Stimulated activated CD8-positive, alpha-beta memory T cell treated with anti-CD3 and anti-CD28 coated beads, Interleukin-4, amount 100 ng/mL, for 48 hours (primary cell): ENCODE measurements around the gene SLC16A2.
"Not testable (repeated sequence)": the region's sequence is repeated elsewhere in the genome, so short reads cannot be mapped to it uniquely, and the experiment has no call there.

Source experiments
- DNase-seq: peaks from one replicate; pipeline ENCODE4 v3.0.0-alpha.2; 2020

The SLC16A2 gene

GRCh38 chrX:74448669-74449068 is 27.4 kb downstream of the SLC16A2 start:
- DNase-seq = no peak

GRCh38 chrX:74449322-74449936 is 28.1 kb downstream of the SLC16A2 start:
- peak; percentile 41 for DNase-seq

- DNase-seq = no peak
These were observed 28.6 kb downstream of the SLC16A2 start for GRCh38 chrX:74449937-74450330.

- DNase-seq = no peak
These were observed 29.6 kb downstream of the SLC16A2 start for GRCh38 chrX:74450803-74451449.

- DNase-seq = no peak
These were observed 30.3 kb downstream of the SLC16A2 start for GRCh38 chrX:74451450-74452198.

GRCh38 chrX:74452199-74452481 is 30.8 kb downstream of the SLC16A2 start:
- DNase-seq = no peak

- no peak for DNase-seq
These were observed 31.9 kb downstream of the SLC16A2 start for GRCh38 chrX:74453178-74453577.

- DNase-seq = not testable (repeated sequence)
These were observed 32.9 kb downstream of the SLC16A2 start for GRCh38 chrX:74454233-74454632.

- no peak for DNase-seq
These were observed 37.4 kb downstream of the SLC16A2 start for GRCh38 chrX:74458736-74459135.

GRCh38 chrX:74461384-74461783 is 40.1 kb downstream of the SLC16A2 start:
- no peak for DNase-seq

- DNase-seq = no peak
These were observed 43.4 kb downstream of the SLC16A2 start for GRCh38 chrX:74464722-74465121.

GRCh38 chrX:74465424-74465823 is 44.1 kb downstream of the SLC16A2 start:
- DNase-seq = no peak

GRCh38 chrX:74467656-74468055 is 46.4 kb downstream of the SLC16A2 start:
- DNase-seq = no peak

- not testable (repeated sequence) for DNase-seq
These were observed 51.8 kb downstream of the SLC16A2 start for GRCh38 chrX:74473116-74473515.

GRCh38 chrX:74490247-74490646 is 69.0 kb downstream of the SLC16A2 start:
- DNase-seq = no peak

- DNase-seq = peak; percentile 52
These were observed 71.5 kb downstream of the SLC16A2 start for GRCh38 chrX:74492720-74493201.

GRCh38 chrX:74493806-74494205 is 72.5 kb downstream of the SLC16A2 start:
- DNase-seq = no peak

GRCh38 chrX:74498924-74499323 is 77.6 kb downstream of the SLC16A2 start:
- no peak for DNase-seq

GRCh38 chrX:74500067-74500466 is 78.8 kb downstream of the SLC16A2 start:
- DNase-seq = no peak

- no peak for DNase-seq
These were observed 79.3 kb downstream of the SLC16A2 start for GRCh38 chrX:74500555-74500954.

GRCh38 chrX:74505437-74505836 is 84.1 kb downstream of the SLC16A2 start:
- no peak for DNase-seq

GRCh38 chrX:74506317-74507115 is 85.2 kb downstream of the SLC16A2 start:
- no peak for DNase-seq

- DNase-seq = no peak
These were observed 85.9 kb downstream of the SLC16A2 start for GRCh38 chrX:74507191-74507590.
